ENCODE measurements around the gene MYO7A.

MYO7A gene

GRCh38 chr11:77206264-77207018 is 78.4 kb downstream of the MYO7A start:
- no peak for TF ChIP-seq ZNF274 (IDR thresholded peaks at IDR 0.05; ENCODE audit: low read depth, low read length)
- H3K4me3 ChIP-seq (ENCODE audit: low read length) = no peak overlapping the region

- no peak overlapping the region for H3K4me3 ChIP-seq (ENCODE audit: low read length)
- TF ChIP-seq ZNF274 (IDR thresholded peaks at IDR 0.05; ENCODE audit: low read depth, low read length) = no peak
These were observed 79.0 kb downstream of the MYO7A start for GRCh38 chr11:77207019-77207485.

- TF ChIP-seq ZNF274 (IDR thresholded peaks at IDR 0.05; ENCODE audit: low read depth, low read length) = no peak
These were observed 79.7 kb downstream of the MYO7A start for GRCh38 chr11:77207618-77208313.

GRCh38 chr11:77208535-77208934 is 80.5 kb downstream of the MYO7A start:
- H3K4me3 ChIP-seq (ENCODE audit: low read length) = no peak overlapping the region

More at GRCh38 chr11:77207618-77208313, 79.7 kb downstream of the MYO7A start:
- no peak overlapping the region for H3K4me3 ChIP-seq (ENCODE audit: low read length)

GRCh38 chr11:77209663-77210062 is 81.6 kb downstream of the MYO7A start:
- TF ChIP-seq ZNF274 (IDR thresholded peaks at IDR 0.05; ENCODE audit: low read depth, low read length) = no peak
- H3K4me3 ChIP-seq (ENCODE audit: low read length) = no peak overlapping the region

More at GRCh38 chr11:77208535-77208934, 80.5 kb downstream of the MYO7A start:
- no peak for TF ChIP-seq ZNF274 (IDR thresholded peaks at IDR 0.05; ENCODE audit: low read depth, low read length)

- no peak for TF ChIP-seq ZNF274 (IDR thresholded peaks at IDR 0.05; ENCODE audit: low read depth, low read length)
- H3K4me3 ChIP-seq (ENCODE audit: low read length) = no peak overlapping the region
These were observed 83.0 kb downstream of the MYO7A start for GRCh38 chr11:77211040-77211451.

- no peak for TF ChIP-seq ZNF274 (IDR thresholded peaks at IDR 0.05; ENCODE audit: low read depth, low read length)
- H3K4me3 ChIP-seq (ENCODE audit: low read length) = no peak overlapping the region
These were observed 83.7 kb downstream of the MYO7A start for GRCh38 chr11:77211594-77212251.

GRCh38 chr11:77212314-77213007 is 84.4 kb downstream of the MYO7A start:
- TF ChIP-seq ZNF274 (IDR thresholded peaks at IDR 0.05; ENCODE audit: low read depth, low read length) = no peak
- no peak overlapping the region for H3K4me3 ChIP-seq (ENCODE audit: low read length)

GRCh38 chr11:77213029-77213579 is 85.1 kb downstream of the MYO7A start:
- TF ChIP-seq ZNF274 (IDR thresholded peaks at IDR 0.05; ENCODE audit: low read depth, low read length) = no peak
- H3K4me3 ChIP-seq (ENCODE audit: low read length) = no peak overlapping the region

- H3K4me3 ChIP-seq (ENCODE audit: low read length) = no peak overlapping the region
- TF ChIP-seq ZNF274 (IDR thresholded peaks at IDR 0.05; ENCODE audit: low read depth, low read length) = no peak
These were observed 85.8 kb downstream of the MYO7A start for GRCh38 chr11:77213589-77214428.

- H3K4me3 ChIP-seq (ENCODE audit: low read length) = no peak overlapping the region
- no peak for TF ChIP-seq ZNF274 (IDR thresholded peaks at IDR 0.05; ENCODE audit: low read depth, low read length)
These were observed 86.5 kb downstream of the MYO7A start for GRCh38 chr11:77214557-77214956.

- TF ChIP-seq ZNF274 (IDR thresholded peaks at IDR 0.05; ENCODE audit: low read depth, low read length) = no peak
These were observed 87.1 kb downstream of the MYO7A start for GRCh38 chr11:77215106-77215505.

GRCh38 chr11:77217156-77217555 is 89.1 kb downstream of the MYO7A start:
- H3K4me3 ChIP-seq (ENCODE audit: low read length) = no peak overlapping the region
- no peak for TF ChIP-seq ZNF274 (IDR thresholded peaks at IDR 0.05; ENCODE audit: low read depth, low read length)

More at GRCh38 chr11:77215106-77215505, 87.1 kb downstream of the MYO7A start:
- H3K4me3 ChIP-seq (ENCODE audit: low read length) = no peak overlapping the region

All from GM08714 (cell line).